GM18499 (cell line): ENCODE measurements around the gene RNASE11.

Experiments used
- ATAC-seq: cut with Tn5 transposase; IDR thresholded peaks from one replicate; pipeline ENCODE4 v1.9.1; 2021; ENCODE audit warnings: moderate number of reproducible peaks; ENCODE audit not compliant: insufficient read depth, unreplicated experiment

RNASE11 gene

DNA sequence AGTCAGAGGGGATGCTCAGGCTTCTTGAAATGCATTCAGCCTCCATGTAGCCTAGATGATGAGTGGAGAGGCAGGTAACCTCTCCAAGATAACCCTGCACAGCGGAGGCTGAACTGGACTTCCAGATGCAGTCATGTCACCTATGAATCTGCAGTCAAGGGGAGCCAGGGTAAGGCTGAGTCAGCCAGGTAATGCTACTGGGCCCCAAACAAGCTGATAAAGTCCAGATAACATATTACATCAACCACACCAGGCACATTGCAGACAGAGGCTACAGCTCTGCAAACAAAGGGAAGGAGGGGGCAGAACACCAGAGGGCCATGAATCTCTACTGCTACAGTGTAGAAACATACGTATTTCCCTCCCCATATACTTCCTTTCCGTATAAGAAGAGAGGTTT, 40.9 kb downstream of the RNASE11 start:
- ATAC-seq: no peak

DNA sequence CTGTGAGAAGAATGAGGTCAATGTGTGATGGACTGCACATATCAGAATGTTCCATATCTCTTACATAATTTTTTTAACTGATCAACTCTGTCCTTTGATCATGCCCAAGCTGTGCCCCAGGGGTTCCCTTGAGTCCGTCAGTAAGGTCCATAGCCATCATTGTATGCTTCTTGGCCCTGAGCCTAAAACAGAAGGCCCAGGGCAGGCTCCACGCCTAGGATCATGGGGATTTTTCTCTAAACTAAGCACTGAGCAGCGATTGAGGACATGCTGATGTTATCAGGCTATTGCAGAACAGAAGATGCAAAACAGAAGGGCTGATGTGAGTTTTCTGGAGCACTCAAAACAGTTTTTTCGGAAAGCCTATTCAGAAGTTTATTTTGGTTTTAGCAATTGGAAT, 47.9 kb downstream of the RNASE11 start:
- no peak for ATAC-seq
